GM19397 (cell line): ENCODE results near the gene PNO1.
"Not testable (repeated sequence)": the region's sequence is repeated elsewhere in the genome, so short reads cannot be mapped to it uniquely, and the experiment has no call there.

ENCODE experiments used
- ATAC-seq: cut with Tn5 transposase; IDR thresholded peaks from one replicate; pipeline ENCODE4 v1.9.1; 2021; ENCODE audit warnings: mild to moderate bottlenecking, moderate library complexity; ENCODE audit not compliant: unreplicated experiment

The PNO1 gene

DNA sequence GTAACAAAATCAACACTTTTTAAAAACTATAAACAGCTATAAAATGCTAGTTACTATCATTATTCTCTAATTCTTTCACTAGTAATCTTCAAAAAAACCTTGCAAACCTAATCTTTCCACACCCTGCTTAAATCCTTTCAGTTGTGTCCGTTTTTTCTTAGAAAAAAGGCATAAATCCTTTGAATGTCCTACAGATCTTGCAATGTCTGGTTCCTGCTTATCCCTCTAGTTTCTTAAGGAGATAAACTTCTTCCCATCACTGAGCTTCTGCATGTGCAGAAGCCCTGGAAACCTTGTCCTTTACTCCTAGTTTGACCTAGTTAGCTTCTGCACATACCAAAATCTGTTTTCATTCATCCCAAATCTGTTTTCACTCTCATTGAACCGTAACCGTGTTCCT, 1.3 kb upstream of the PNO1 start:
- no peak for ATAC-seq

DNA sequence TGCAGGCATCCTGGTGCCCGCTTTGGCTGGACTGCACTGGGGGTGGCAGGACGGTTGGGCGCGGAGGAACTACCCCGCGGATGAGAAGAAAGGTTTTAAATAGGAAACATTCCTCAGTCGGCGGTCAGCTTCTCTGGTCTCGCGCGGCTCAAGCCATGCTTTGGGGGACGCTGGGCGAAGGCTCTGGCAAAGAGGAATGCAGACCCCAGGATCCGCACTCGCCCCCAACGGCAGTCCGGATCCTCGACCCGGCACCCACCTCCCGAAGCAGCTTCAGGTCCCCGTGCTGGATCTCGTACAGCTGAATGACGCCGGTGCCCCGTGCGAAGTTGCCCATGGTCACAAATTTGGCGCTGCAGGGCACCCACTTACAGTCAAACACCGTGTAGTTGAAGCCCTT, 686 bp upstream of the PNO1 start:
- peak; percentile 34 for ATAC-seq

- no peak for ATAC-seq
Observed at GRCh38 chr2:68158134-68158447, 403 bp downstream of the PNO1 start.

DNA sequence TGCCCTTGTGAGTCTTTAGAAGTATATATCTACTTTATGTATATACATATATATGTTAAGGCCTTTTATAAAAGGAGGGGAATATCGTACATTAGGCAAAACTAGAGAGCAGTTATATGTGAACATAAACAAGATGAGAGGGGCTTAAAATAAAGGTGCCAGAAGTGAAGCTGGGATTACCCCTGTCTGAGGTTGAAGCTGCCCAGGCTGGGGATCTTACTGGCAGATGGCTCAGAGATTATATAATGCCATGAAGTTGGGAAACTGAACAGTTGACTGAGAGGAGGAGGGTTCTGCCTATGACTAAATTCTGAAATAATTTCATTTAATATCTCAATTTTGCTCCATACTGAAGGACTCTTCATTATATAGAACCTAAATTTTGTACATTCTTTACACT, 6.0 kb downstream of the PNO1 start:
- no peak for ATAC-seq

DNA sequence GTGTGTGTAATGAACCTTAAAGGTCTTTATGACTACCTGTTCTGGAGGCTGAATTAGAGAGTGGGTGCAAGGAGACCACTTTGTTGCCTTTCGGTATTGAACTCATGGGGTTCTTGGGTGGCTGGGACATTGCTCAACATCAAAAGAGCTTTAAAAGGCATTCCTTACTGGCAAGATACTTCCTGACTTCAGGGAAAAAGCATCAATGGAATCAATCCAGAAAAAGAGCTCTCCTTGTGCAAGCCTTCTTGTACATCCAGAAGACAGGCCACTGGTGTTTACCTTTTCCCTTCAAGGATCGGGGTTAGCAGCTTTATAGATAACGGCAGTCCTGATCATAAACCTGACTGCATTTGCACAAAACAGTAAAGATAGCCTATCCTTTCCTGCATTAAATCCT, 9.5 kb downstream of the PNO1 start:
- no peak for ATAC-seq

DNA sequence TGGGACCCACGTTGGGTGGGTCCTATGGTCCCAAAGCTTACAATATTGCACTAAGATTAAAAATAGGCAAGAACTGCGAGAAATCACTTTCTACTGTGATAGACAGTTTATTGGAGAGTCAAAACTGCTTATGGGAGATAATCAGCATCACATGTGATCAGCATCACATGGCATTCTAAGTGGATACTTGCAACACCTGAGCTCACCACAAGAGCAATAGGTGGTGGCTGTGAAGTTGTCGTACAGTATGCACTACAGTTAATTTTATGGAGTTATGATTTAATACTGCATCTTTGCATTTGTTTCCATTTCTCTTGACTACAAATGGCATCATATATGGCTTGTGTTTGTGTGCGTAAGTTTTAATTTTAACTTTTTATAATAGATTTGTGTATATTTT, 11.6 kb downstream of the PNO1 start:
- no peak for ATAC-seq

GRCh38 chr2:68171146-68171545, 13.5 kb downstream of the PNO1 start:
- no peak for ATAC-seq

- ATAC-seq, result no peak
Observed at GRCh38 chr2:68171684-68172083, 14.0 kb downstream of the PNO1 start.

DNA sequence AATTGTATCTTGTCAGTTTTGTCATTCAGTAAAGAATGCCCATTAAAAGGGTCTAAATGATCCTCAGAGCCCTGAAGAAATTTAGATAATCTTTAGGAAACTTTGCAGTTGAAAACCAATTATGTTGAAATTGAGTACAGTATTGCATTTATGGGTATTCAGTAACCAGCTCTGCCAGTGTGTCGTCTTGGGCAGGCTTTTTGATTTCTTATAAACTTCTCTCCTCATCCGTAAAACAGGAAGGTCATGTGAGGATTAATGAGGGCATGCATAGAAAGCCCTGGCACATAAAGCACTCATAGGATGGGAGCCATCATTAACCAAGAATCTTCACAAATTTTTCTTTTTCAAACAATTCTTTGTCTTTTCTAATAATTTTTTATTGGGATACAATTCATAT, 14.8 kb downstream of the PNO1 start:
- no peak for ATAC-seq

- no peak for ATAC-seq
Observed at GRCh38 chr2:68172990-68173700, 15.5 kb downstream of the PNO1 start.

- ATAC-seq, result not testable (repeated sequence)
Observed at GRCh38 chr2:68175210-68175609, 17.5 kb downstream of the PNO1 start.

GRCh38 chr2:68176657-68177056, 19.0 kb downstream of the PNO1 start:
- no peak for ATAC-seq

- ATAC-seq, result no peak
Observed at GRCh38 chr2:68177541-68177940, 19.9 kb downstream of the PNO1 start.

DNA sequence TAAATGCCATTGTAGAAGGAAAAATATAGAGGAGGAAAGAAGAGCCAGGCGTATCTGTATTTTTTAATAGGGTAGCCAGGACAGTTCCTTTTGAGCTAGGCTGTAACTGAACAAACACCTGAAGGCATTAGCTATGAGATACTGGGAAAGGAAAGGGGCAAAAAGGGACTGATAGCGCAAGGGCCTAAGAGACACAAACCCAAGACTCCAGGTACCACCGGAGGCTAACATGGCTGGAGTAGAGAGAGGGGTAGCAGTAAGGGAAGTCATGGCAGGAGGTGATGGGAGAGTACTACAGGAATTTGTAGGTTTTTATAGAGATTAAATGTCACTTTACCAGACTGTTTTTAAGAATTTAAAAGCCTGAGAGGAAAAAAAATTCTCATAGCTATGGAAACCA, 20.7 kb downstream of the PNO1 start:
- no peak for ATAC-seq

DNA sequence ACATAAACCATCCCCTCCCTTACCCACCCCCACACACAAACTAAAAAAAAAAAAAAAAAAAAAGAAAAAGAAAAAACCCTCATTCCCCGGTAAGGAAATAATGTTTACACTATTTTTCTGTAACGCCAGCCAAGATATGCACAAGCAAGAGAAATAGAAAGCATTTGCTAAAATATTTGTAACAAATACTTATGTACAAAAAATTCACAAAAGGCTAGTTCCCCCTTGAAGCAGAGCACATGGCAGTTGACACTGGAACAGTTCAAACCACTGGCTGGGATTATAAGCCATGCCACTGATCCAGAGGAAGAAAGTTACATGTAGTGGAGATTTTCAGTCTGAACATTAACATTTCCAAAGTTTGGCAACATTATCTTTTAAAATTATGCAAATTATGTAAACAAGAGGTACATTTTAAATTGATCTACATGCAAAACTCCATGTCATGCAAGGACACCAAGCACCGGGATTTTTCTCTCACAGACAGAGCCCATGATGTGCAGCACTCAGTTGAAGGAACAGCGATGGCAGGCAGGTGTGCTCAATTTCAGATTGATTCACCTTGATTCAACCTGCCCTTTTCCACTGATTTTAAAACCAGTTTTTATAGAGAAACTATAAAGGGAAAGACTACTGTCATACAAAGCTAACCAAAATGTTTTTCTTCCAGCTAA, 21.4 kb downstream of the PNO1 start:
- no peak for ATAC-seq

DNA sequence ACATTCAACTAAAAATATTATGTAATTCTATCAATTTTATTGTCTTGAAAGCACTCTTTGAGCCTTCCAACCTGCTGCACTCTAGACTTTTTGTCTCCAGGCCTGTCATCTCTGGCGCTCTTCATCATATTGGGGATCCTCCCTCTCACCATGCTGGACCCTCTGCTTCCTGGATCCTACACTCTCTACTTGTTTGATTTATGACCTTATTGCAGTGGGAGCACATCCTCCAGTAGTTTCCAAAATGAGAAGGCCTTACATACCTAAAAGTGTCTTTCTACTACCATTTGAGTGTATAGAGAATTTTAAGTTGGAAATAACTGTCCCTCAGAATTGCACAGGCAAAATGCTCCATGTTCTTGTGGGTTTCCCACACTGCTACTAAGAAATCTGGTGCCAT, 25.2 kb downstream of the PNO1 start:
- no peak for ATAC-seq

DNA sequence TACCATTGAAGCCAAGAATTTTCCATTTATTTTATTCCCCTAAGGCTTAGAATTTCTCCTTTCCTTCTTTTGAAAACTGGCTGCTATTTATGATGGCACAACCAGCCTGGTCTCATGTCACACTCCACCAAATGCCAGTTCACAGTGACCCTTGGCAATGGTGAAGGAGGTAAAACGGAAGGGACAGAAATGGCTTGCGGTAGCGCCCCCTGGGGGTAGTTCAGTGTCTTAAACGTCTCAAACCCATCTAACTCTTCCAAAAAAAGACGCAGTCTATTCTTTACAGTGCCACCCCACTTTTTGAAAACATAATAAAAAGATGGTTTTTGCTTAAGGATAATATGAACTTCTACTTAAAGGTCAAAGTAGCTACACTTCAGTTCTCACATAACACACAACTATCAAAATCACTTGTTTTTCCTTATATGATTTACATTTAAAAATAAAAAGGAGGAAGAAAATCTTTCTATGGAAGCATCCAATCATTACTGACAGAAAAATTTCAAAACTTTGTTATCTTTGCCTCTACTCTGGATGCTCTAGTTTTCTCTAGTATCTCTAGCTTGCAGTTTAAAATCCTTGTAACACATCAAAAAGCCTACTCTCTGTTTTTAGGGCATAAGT, 28.0 kb downstream of the PNO1 start:
- ATAC-seq, result no peak

DNA sequence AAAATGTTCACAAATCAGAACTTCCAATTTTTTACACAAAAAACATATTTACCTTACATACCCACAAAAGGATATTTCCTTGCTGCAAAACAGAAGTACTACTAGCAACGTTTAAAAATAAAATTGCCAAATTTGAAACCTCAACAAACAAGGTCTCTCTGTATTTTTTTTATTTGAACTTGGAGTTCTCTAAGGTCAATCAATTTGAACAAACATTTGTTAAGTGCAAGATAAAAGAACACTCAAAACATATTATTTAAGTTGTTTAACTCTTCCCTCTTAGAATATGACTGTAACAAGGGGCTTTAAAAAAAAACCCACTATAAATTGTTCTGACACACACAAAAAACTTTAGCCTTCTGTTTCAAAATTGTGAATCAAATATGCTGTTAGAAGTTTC, 29.6 kb downstream of the PNO1 start:
- no peak for ATAC-seq

GRCh38 chr2:68188831-68189230, 31.1 kb downstream of the PNO1 start:
- no peak for ATAC-seq

- ATAC-seq, result no peak
Observed at GRCh38 chr2:68189991-68190784, 32.5 kb downstream of the PNO1 start.

DNA sequence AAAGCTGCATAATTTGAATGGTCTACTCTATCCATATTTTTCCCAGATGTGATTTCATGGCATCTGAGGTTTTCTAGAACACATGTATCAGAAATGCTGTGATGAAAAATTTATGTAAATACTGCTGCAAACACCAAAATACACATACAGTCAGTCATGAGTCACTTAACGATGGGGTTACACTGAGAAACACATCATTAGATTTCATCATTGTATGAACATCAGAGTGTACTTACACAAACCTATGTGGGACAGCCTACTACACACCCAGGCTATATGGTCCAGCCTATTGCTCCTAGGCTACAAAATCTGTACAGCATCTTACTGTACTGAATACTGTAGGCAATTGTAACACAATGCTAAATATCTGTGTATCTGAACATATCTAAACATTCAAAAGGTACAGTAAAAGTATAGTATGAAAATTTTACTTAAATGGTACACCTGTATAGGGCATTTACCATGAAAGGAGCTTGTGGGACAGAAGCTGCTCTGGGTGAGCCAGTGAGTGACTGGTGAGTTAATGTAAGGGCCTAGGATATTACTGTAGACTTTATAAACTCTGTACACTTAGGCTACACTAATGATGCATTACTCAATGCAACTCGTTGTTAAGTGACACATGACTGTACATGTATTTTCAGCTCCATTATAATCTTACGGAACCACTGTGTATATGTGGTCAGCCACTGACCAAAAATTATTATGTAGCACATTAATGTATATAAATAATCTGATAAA, 33.5 kb downstream of the PNO1 start:
- ATAC-seq, result no peak
